IPS-NIHi7 (cell line): ENCODE results near the gene ERMN.
"Not testable (repeated sequence)": the region's sequence is repeated elsewhere in the genome, so short reads cannot be mapped to it uniquely, and the experiment has no call there.

Experiments
- DNase-seq: peaks from one replicate; pipeline ENCODE4 v3.0.0; 2012; ENCODE audit warnings: mixed read lengths; ENCODE audit errors: extremely low spot score

ERMN gene

GRCh38 chr2:157292853-157293252 is 32.8 kb downstream of the ERMN start:
- DNase-seq, result no peak

DNA sequence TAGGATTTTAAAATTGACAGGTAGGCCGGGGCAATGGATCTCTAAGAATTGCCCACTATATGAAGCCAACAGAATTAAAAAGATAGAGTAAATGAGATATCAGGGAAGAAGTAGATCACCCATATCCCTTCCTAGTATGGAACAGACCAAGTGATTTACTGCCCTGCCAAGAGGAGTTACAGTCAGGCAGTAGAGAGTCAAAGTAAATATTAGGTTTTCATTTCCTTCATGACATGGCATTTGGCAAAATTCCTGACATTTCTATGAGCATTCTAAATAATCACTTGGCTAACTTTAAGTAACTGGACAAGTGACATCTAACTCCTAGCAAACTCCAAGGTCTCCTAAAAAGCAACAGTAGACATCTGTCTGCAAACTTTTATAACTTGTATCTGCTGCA is 34.6 kb downstream of the ERMN start:
- DNase-seq, result no peak

DNA sequence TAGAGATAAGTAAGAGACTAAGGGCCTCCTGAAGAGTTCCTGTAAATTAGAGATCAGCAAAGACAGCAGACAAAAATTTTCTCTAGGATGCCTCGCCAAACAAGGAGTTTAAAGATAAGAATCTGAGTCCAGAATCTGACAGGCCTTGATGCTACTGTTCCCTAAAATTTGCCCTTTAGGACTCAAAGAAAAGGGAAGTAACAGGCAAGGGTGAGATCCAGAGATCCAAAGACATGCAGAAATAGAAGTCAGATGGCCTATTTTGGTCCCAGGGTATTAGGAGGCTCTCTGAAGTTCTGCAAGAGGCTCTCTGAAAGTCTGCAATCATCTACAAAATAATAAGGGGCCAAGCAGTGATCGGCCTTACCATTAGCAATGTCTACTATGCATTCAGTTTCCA is 35.1 kb downstream of the ERMN start:
- no peak for DNase-seq

DNA sequence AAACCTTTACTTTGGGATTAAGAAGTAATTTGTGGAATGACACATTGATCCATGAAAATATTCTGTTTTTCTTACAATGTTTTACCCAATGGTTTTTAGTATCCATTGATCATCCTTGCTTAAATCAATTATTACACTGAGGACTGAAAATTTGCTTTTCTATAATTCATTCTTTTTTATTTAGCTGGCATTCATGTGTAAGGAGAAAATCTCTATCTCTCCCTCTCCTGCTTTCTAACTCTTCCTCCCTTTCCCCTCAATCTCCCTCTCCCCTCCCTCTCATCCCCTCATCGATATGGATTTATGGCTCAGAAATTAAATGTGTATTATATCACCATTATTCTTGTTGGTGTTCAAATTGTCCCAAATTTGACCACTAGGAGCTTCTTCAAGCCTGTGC is 38.5 kb downstream of the ERMN start:
- DNase-seq, result no peak

DNA sequence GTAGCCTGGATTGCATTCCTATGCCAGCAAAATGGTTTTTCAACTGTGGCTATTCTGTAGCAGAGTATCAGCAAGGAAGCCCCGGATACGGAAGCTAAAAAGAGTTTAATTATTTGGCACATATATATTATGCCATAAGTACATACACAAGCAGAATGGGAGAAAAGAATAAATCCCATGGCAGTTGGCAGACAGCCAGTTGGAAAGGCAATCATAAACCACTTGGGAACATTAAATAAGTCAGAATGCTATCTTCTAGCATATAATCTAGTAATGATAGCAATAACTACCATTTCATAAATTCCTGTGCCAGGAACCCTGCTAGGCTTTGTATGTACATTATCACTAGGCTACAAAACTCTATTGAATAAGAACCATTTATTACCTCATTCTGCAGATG is 42.2 kb downstream of the ERMN start:
- no peak for DNase-seq

GRCh38 chr2:157281316-157281715 is 44.3 kb downstream of the ERMN start:
- DNase-seq, result no peak

DNA sequence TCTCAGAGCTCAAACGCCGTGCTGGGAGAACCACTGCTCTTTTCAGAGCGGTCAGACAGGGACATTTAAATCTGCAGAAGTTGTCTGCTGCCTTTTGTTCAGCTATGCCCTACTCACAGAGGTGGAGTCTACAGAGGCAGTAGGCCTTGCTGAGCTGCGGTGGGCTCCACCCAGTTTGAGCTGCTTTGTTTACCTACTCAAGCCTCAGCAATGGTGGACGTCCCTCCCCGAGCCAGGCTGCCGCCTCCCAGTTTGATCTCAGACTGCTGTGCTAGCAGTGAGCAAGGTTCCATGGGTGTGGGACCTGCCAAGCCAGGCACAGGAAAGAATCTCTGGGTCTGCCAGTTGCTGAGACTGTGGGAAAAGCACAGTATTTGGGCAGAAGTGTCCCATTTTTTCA is 46.3 kb downstream of the ERMN start:
- not testable (repeated sequence) for DNase-seq

GRCh38 chr2:157271590-157272203 is 53.9 kb downstream of the ERMN start:
- no peak for DNase-seq

DNA sequence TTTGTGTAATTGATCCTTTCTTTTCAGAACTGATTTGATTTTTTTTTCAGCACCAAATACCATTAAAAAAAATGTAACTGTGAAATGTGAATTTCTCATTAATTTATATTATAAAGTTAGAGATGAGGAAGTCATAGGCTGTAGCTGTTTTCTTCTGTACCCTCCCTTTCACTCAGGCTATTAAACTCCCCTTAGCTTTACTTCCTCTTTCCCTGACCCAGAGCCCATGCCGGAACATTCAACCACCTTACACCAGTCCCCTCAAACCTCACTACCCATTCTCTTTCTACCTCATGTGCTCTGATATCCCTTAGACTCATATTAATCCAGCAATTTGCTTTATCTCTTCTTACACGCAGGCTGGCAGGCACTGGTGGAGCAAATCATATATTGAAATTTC is 55.7 kb downstream of the ERMN start:
- no peak for DNase-seq

DNA sequence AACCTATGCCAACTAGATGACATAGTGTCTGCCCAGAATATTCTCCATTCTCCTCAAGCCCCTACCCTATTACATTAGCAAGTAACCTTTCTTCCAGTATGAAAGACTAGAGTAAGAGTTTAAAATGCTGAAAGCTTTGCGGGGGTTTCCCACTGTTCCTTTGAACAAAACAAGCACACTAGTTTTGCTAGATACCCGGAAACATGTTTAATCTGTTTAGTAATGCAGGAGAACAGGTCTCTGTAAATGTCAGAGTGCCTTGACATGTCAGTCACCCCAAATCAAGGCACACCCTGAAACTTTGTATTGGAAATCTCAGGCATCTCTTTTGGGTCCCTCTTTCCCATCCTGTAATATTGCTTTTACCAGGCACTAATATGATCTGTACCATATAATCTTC is 56.6 kb downstream of the ERMN start:
- no peak for DNase-seq
